ENCODE measurements around the gene GPR25. TPM values are rescaled to one million over a fixed set of nuclear protein-coding genes. Genes with fewer than 3 reads are reported as not detected.

GPR25 gene
- total and polyA plus RNA-seq, 3 experiments from 2014 or later: 0.18 to 34.0 (median 0.44) TPM

- peak in 1 of 5 donors; percentile 60 for DNase-seq
- Mint-ChIP-seq H3K4me1 (peaks cover 16 to 44% (median 25%) of the 10 kb centered on the region in 3 donors), H3K27ac (peak overlapping the region in 1 of 8 donors; percentile 79), H3K27me3 (peaks cover 9 to 11% of the 10 kb centered on the region in 2 donors), H3K9me3 (no peaks in the 10 kb centered on the region), H3K4me3 (no peak overlapping the region), H3K36me3 (no peaks in the 10 kb centered on the region)
- no peak overlapping the region for H3K27ac ChIP-seq (ENCODE audit: low read depth, low read length)
- H3K4me3 ChIP-seq (ENCODE audit: low read length): no peak overlapping the region
- no peaks in the 10 kb centered on the region for H3K36me3 ChIP-seq (ENCODE audit: insufficient read depth, low read length)
- no peaks in the 10 kb centered on the region for H3K9me3 ChIP-seq (ENCODE audit: low read length)
- CTCF ChIA-PET: interaction anchor here (0.6 to 1.0 kb wide), 2 partner anchors 13 to 76 kb away, joined by 3 read pairs; no protein-coding TSS in a partner anchor
- no peaks in the 10 kb centered on the region for H3K27me3 ChIP-seq (ENCODE audit: insufficient read depth, low read length, poor library complexity, severe bottlenecking)
- H3K4me1 ChIP-seq (ENCODE audit: insufficient read depth, low read length): peaks cover 14% of the 10 kb centered on the region
- POLR2A ChIA-PET: interaction anchor here (0.7 to 1.3 kb wide), 2 partner anchors 16 to 957 kb away, joined by 3 to 9 read pairs; no protein-coding TSS in a partner anchor
These were observed 31.0 kb downstream of the GPR25 start for GRCh38 chr1:200903793-200904192.

- H3K27ac ChIP-seq (ENCODE audit: low read depth, low read length): no peak overlapping the region
- peaks cover 14% of the 10 kb centered on the region for H3K4me1 ChIP-seq (ENCODE audit: insufficient read depth, low read length)
- Mint-ChIP-seq H3K4me1 (peaks cover 16 to 44% (median 25%) of the 10 kb centered on the region in 3 donors), H3K36me3 (no peaks in the 10 kb centered on the region), H3K27me3 (peaks cover 9 to 11% of the 10 kb centered on the region in 2 donors), H3K4me3 (no peak overlapping the region), H3K9me3 (no peaks in the 10 kb centered on the region), H3K27ac (peak overlapping the region in 2 of 8 donors; percentile 49 to 51)
- DNase-seq: no peak
- no peaks in the 10 kb centered on the region for H3K27me3 ChIP-seq (ENCODE audit: insufficient read depth, low read length, poor library complexity, severe bottlenecking)
- ChIA-PET CTCF (interaction anchor here (1.0 to 1.4 kb wide), 2 partner anchors 14 to 67 kb away, joined by 3 read pairs; no protein-coding TSS in a partner anchor), POLR2A (interaction anchor here (1.3 kb wide), 1 partner anchor 17 kb away, joined by 3 read pairs; no protein-coding TSS in a partner anchor)
- H3K9me3 ChIP-seq (ENCODE audit: low read length): no peaks in the 10 kb centered on the region
- H3K4me3 ChIP-seq (ENCODE audit: low read length): no peak overlapping the region
- H3K36me3 ChIP-seq (ENCODE audit: insufficient read depth, low read length): no peaks in the 10 kb centered on the region
These were observed 32.0 kb downstream of the GPR25 start for GRCh38 chr1:200904772-200905171.

GRCh38 chr1:200905411-200906052 lies 32.8 kb downstream of the GPR25 start:
- ChIA-PET POLR2A (interaction anchor here (1.1 kb wide), 1 partner anchor 17 kb away, joined by 5 read pairs; no protein-coding TSS in a partner anchor), CTCF (interaction anchor here (1.0 to 1.4 kb wide), 2 partner anchors 18 to 68 kb away, joined by 3 read pairs; no protein-coding TSS in a partner anchor)
- peak in 4 of 5 donors; percentile 18 to 76 (median 54) for DNase-seq
- peaks cover 14% of the 10 kb centered on the region for H3K4me1 ChIP-seq (ENCODE audit: insufficient read depth, low read length)
- Mint-ChIP-seq H3K4me3 (peak overlapping the region in 2 of 7 donors; percentile 11 to 57), H3K27me3 (peaks cover 10 to 11% of the 10 kb centered on the region in 2 donors), H3K36me3 (no peaks in the 10 kb centered on the region), H3K4me1 (peaks cover 16 to 44% (median 25%) of the 10 kb centered on the region in 3 donors), H3K9me3 (no peaks in the 10 kb centered on the region), H3K27ac (peak overlapping the region in 7 of 8 donors; percentile 17 to 89 (median 63))
- H3K27ac ChIP-seq (ENCODE audit: low read depth, low read length): no peak overlapping the region
- no peaks in the 10 kb centered on the region for H3K27me3 ChIP-seq (ENCODE audit: insufficient read depth, low read length, poor library complexity, severe bottlenecking)
- no peaks in the 10 kb centered on the region for H3K36me3 ChIP-seq (ENCODE audit: insufficient read depth, low read length)
- no peak overlapping the region for H3K4me3 ChIP-seq (ENCODE audit: low read length)
- no peaks in the 10 kb centered on the region for H3K9me3 ChIP-seq (ENCODE audit: low read length)

- Mint-ChIP-seq H3K27ac (peak overlapping the region in 1 of 8 donors; percentile 49), H3K27me3 (peaks cover 6 to 8% of the 10 kb centered on the region in 2 donors), H3K4me3 (no peak overlapping the region), H3K9me3 (no peaks in the 10 kb centered on the region), H3K36me3 (no peaks in the 10 kb centered on the region), H3K4me1 (peaks cover 16 to 44% (median 25%) of the 10 kb centered on the region in 3 donors)
- ChIA-PET POLR2A (interaction anchor here (0.7 kb wide), 1 partner anchor 33 kb away, joined by 4 read pairs; no protein-coding TSS in a partner anchor), CTCF (no interaction called here)
- Histone ChIP-seq H3K36me3 (ENCODE audit: insufficient read depth, low read length) (no peaks in the 10 kb centered on the region), H3K27ac (ENCODE audit: low read depth, low read length) (no peak overlapping the region), H3K4me3 (ENCODE audit: low read length) (no peak overlapping the region), H3K27me3 (ENCODE audit: insufficient read depth, low read length, poor library complexity, severe bottlenecking) (no peaks in the 10 kb centered on the region), H3K9me3 (ENCODE audit: low read length) (no peaks in the 10 kb centered on the region), H3K4me1 (ENCODE audit: insufficient read depth, low read length) (peaks cover 14% of the 10 kb centered on the region)
- DNase-seq: no peak
These were observed 33.7 kb downstream of the GPR25 start for GRCh38 chr1:200906491-200906890.

- no peak for DNase-seq
- Histone ChIP-seq H3K27ac (ENCODE audit: low read depth, low read length) (no peak overlapping the region), H3K9me3 (ENCODE audit: low read length) (no peaks in the 10 kb centered on the region), H3K27me3 (ENCODE audit: insufficient read depth, low read length, poor library complexity, severe bottlenecking) (no peaks in the 10 kb centered on the region), H3K36me3 (ENCODE audit: insufficient read depth, low read length) (no peaks in the 10 kb centered on the region), H3K4me3 (ENCODE audit: low read length) (no peak overlapping the region), H3K4me1 (ENCODE audit: insufficient read depth, low read length) (peaks cover 14% of the 10 kb centered on the region)
- POLR2A ChIA-PET: no interaction called here
- Mint-ChIP-seq H3K4me3 (no peak overlapping the region), H3K27ac (peak overlapping the region in 1 of 8 donors; percentile 3), H3K4me1 (peaks cover 16 to 44% (median 25%) of the 10 kb centered on the region in 3 donors), H3K9me3 (no peaks in the 10 kb centered on the region), H3K27me3 (peaks cover 6 to 11% of the 10 kb centered on the region in 2 donors), H3K36me3 (no peaks in the 10 kb centered on the region)
- CTCF ChIA-PET: interaction anchor here (1.2 to 1.7 kb wide), 2 partner anchors 64 to 72 kb away, joined by 3 to 5 read pairs; no protein-coding TSS in a partner anchor
These were observed 34.9 kb downstream of the GPR25 start for GRCh38 chr1:200907611-200908097.

GRCh38 chr1:200908191-200908868 lies 35.5 kb downstream of the GPR25 start:
- H3K4me3 Mint-ChIP-seq: no peak overlapping the region
- no peak overlapping the region for H3K27ac ChIP-seq (ENCODE audit: low read depth, low read length)
- no peaks in the 10 kb centered on the region for H3K36me3 Mint-ChIP-seq
- peaks cover 14% of the 10 kb centered on the region for H3K4me1 ChIP-seq (ENCODE audit: insufficient read depth, low read length)
- H3K27me3 ChIP-seq (ENCODE audit: insufficient read depth, low read length, poor library complexity, severe bottlenecking): no peaks in the 10 kb centered on the region
- peaks cover 8 to 12% of the 10 kb centered on the region in 2 donors for H3K27me3 Mint-ChIP-seq
- ChIA-PET POLR2A (no interaction called here), CTCF (interaction anchor here (1.2 to 1.7 kb wide), 2 partner anchors 63 to 72 kb away, joined by 3 to 5 read pairs; no protein-coding TSS in a partner anchor)
- H3K4me1 Mint-ChIP-seq: peaks cover 16 to 40% (median 25%) of the 10 kb centered on the region in 3 donors
- DNase-seq: no peak
- H3K36me3 ChIP-seq (ENCODE audit: insufficient read depth, low read length): no peaks in the 10 kb centered on the region
- no peaks in the 10 kb centered on the region for H3K9me3 Mint-ChIP-seq
- peak overlapping the region in 1 of 8 donors; percentile 58 for H3K27ac Mint-ChIP-seq
- no peaks in the 10 kb centered on the region for H3K9me3 ChIP-seq (ENCODE audit: low read length)
- H3K4me3 ChIP-seq (ENCODE audit: low read length): no peak overlapping the region

- CTCF ChIA-PET: interaction anchor here (1.7 kb wide), 1 partner anchor 63 kb away, joined by 5 read pairs; no protein-coding TSS in a partner anchor
- peaks cover 10 to 12% of the 10 kb centered on the region in 2 donors for H3K27me3 Mint-ChIP-seq
- no peak overlapping the region for H3K27ac Mint-ChIP-seq
These were observed 36.3 kb downstream of the GPR25 start for GRCh38 chr1:200909071-200909470.

More at GRCh38 chr1:200909071-200909470, 36.3 kb downstream of the GPR25 start:
- no peak for DNase-seq
- H3K4me3 Mint-ChIP-seq: no peak overlapping the region
- peaks cover 16 to 36% (median 25%) of the 10 kb centered on the region in 3 donors for H3K4me1 Mint-ChIP-seq
- no peaks in the 10 kb centered on the region for H3K9me3 Mint-ChIP-seq
- Histone ChIP-seq H3K4me3 (ENCODE audit: low read length) (no peak overlapping the region), H3K4me1 (ENCODE audit: insufficient read depth, low read length) (peaks cover 14% of the 10 kb centered on the region), H3K27ac (ENCODE audit: low read depth, low read length) (no peak overlapping the region), H3K9me3 (ENCODE audit: low read length) (no peaks in the 10 kb centered on the region), H3K27me3 (ENCODE audit: insufficient read depth, low read length, poor library complexity, severe bottlenecking) (no peaks in the 10 kb centered on the region), H3K36me3 (ENCODE audit: insufficient read depth, low read length) (no peaks in the 10 kb centered on the region)
- H3K36me3 Mint-ChIP-seq: no peaks in the 10 kb centered on the region
- POLR2A ChIA-PET: no interaction called here

All from CD8-positive, alpha-beta memory T cell (primary cell).